Sigmoid colon (tissue), 4 donors: ENCODE data around the gene CEACAM1.

Source experiments
- CTCF ChIP-seq, 4 experiments: fragments of 450-650 bp in 3 of 4; fragments of 200-600 bp in 1 of 4; IDR thresholded peaks; one replicate each; pipeline ENCODE4 v1.5.1; 2016 to 2019; ENCODE audit warnings: antibody characterized with exemption in 4 of 4, mild to moderate bottlenecking in 3 of 4, moderate library complexity in 2 of 4
- EP300 ChIP-seq, 4 donors: sonication (generic); formaldehyde crosslinking; IDR thresholded peaks; one replicate each; pipeline ENCODE4 v1.6.1; 2017; ENCODE audit warnings: antibody characterized with exemption in 4 of 4
- POLR2A ChIP-seq, 2 donors: fragments of 450-650 bp; IDR thresholded peaks; one replicate each; pipeline ENCODE4 v1.6.1; 2016; ENCODE audit warnings: antibody characterized with exemption in 2 of 2, mild to moderate bottlenecking in 2 of 2, moderate library complexity in 2 of 2
- POLR2AphosphoS5 ChIP-seq, 4 donors: sonication (generic); formaldehyde crosslinking; IDR thresholded peaks; one replicate each; pipeline ENCODE4 v1.6.1; 2017; ENCODE audit warnings: antibody characterized with exemption in 4 of 4

- TF ChIP-seq CTCF (IDR thresholded peaks at IDR 0.05) (no peak), POLR2AphosphoS5 (IDR thresholded peaks at IDR 0.05) (no peak), POLR2A (IDR thresholded peaks at IDR 0.05) (no peak), EP300 (IDR thresholded peaks at IDR 0.05) (no peak)
These were observed 13.8 kb downstream of the CEACAM1 start for GRCh38 chr19:42514449-42514848.
